H1 (cell line): Measurements from ENCODE around the gene KRTAP26-1. TPM values are rescaled to one million over a fixed set of nuclear protein-coding genes. Genes with fewer than 3 reads are reported as not detected.

Experiments used
- CTCF ChIA-PET: fragments of 300-600 bp; sonication (Branson Sonifier 250); formaldehyde crosslinking; loops from one replicate; lab custom pipeline; 2021; ENCODE audit not compliant: partially characterized antibody; lab: Charles Lee
- POLR2A ChIA-PET: fragments of 300-600 bp; sonication (Branson Sonifier 250); formaldehyde crosslinking; loops from one replicate; lab custom pipeline; 2021; ENCODE audit warnings: inconsistent platforms; ENCODE audit not compliant: partially characterized antibody; lab: Charles Lee
- DNase-seq, 2 experiments: peaks; one replicate each; pipeline versions ENCODE4 v3.0.0 to v3.0.0-alpha.2; 2010 to 2022; ENCODE audit warnings: low spot score in 2 of 2, low read depth in 1 of 2, mixed read lengths in 1 of 2
- FAIRE-seq: peaks from 2 replicates; lab custom pipeline; 2011; peaks lifted over from hg19 to GRCh38; lab: Jason Lieb, UNC
- H2AFZ ChIP-seq: 2 replicates; pipeline ENCODE4 v1.8.1; 2012; ENCODE audit warnings: low read length, inconsistent platforms
- H2AK5ac ChIP-seq: 2 replicates; pipeline ENCODE4 v1.6.1; 2013; ENCODE audit warnings: low read depth, low read length
- H2BK120ac ChIP-seq: replicated peaks from 2 replicates; pipeline ENCODE3; 2013; ENCODE audit warnings: low read depth, low read length, inconsistent platforms
- H2BK12ac ChIP-seq: 2 replicates; pipeline ENCODE4 v1.6.1; 2013; ENCODE audit warnings: low read depth, low read length
- H2BK15ac ChIP-seq: 2 replicates; pipeline ENCODE4 v1.6.1; 2013; ENCODE audit warnings: low read length
- H2BK20ac ChIP-seq: 2 replicates; pipeline ENCODE4 v1.6.1; 2013; ENCODE audit warnings: low read length
- H2BK5ac ChIP-seq: 2 replicates; pipeline ENCODE4 v1.6.1; 2013; ENCODE audit warnings: low read depth, low read length
- H3K14ac ChIP-seq: 2 replicates; pipeline ENCODE4 v1.6.1; 2013; ENCODE audit warnings: inconsistent platforms; ENCODE audit not compliant: insufficient read length
- H3K18ac ChIP-seq: 2 replicates; pipeline ENCODE4 v1.6.1; 2013; ENCODE audit warnings: low read length; ENCODE audit errors: extremely low read depth
- H3K23ac ChIP-seq: 2 replicates; pipeline ENCODE4 v1.6.1; 2013; ENCODE audit warnings: inconsistent platforms; ENCODE audit not compliant: insufficient read length
- H3K23me2 ChIP-seq: 2 replicates; pipeline ENCODE4 v1.6.1; 2013; ENCODE audit warnings: low read depth, low read length
- H3K27ac ChIP-seq: 2 replicates; pipeline ENCODE4 v1.6.1; 2011; ENCODE audit warnings: low read depth, low read length, inconsistent platforms
- H3K27me3 ChIP-seq, 4 experiments: replicated peaks in 1 of 4; 1 replicate in 1 of 4; 2 replicates in 3 of 4; pipeline versions ENCODE4 v1.6.1 to v1.8.1; 2011 to 2013; ENCODE audit warnings: low read length in 3 of 4, mild to moderate bottlenecking in 3 of 4, inconsistent platforms in 2 of 4, mixed read lengths in 2 of 4, moderate library complexity in 1 of 4; ENCODE audit not compliant: control insufficient read depth in 3 of 4, insufficient read depth in 3 of 4; ENCODE audit errors: extremely low read depth in 1 of 4
- H3K36me3 ChIP-seq, 4 experiments: 2 replicates each; pipeline versions ENCODE4 v1.6.1 to v1.8.1; 2011 to 2013; ENCODE audit warnings: mild to moderate bottlenecking in 4 of 4, low read length in 3 of 4, moderate library complexity in 2 of 4, control low read depth in 1 of 4, inconsistent platforms in 1 of 4; ENCODE audit not compliant: insufficient read depth in 4 of 4, control insufficient read depth in 2 of 4
- H3K4ac ChIP-seq: replicated peaks from 2 replicates; pipeline ENCODE3; 2013; ENCODE audit warnings: low read length, low read depth, mixed read lengths, inconsistent platforms; ENCODE audit not compliant: insufficient read length
- H3K4me1 ChIP-seq, 4 experiments: replicated peaks in 1 of 4; 1 replicate in 1 of 4; 2 replicates in 3 of 4; pipeline versions ENCODE4 v1.6.1 to v1.8.1; 2011 to 2013; ENCODE audit warnings: low read length in 3 of 4, inconsistent platforms in 2 of 4, mixed read lengths in 1 of 4; ENCODE audit not compliant: insufficient read depth in 4 of 4, control insufficient read depth in 3 of 4
- H3K4me2 ChIP-seq, 2 experiments: 2 replicates each; pipeline versions ENCODE4 v1.6.1 to v1.8.1; 2011 to 2013; ENCODE audit warnings: low read depth in 2 of 2, low read length in 2 of 2, control low read depth in 1 of 2, inconsistent platforms in 1 of 2, mild to moderate bottlenecking in 1 of 2; ENCODE audit not compliant: insufficient read depth in 1 of 2
- H3K4me3 ChIP-seq, 4 experiments: fragments of 200-600, 300-600 bp in 1 of 4; sonication (generic), shearing (Covaris generic), sonication (Bioruptor Twin) in 1 of 4; 2 replicates each; pipeline versions ENCODE4 v1.5.1 to v1.8.1; 2011 to 2016; ENCODE audit warnings: low read length in 4 of 4, low read depth in 3 of 4, control low read depth in 2 of 4, inconsistent platforms in 2 of 4, mild to moderate bottlenecking in 2 of 4, mixed read lengths in 1 of 4, moderate library complexity in 1 of 4; ENCODE audit not compliant: insufficient read depth in 2 of 4; ENCODE audit errors: extremely low read depth in 1 of 4
- H3K56ac ChIP-seq: replicated peaks from 2 replicates; pipeline ENCODE3; 2013; ENCODE audit warnings: low read depth, mild to moderate bottlenecking, mixed read lengths, low read length, inconsistent platforms; ENCODE audit not compliant: insufficient read length
- H3K79me1 ChIP-seq: 2 replicates; pipeline ENCODE4 v1.6.1; 2013; ENCODE audit warnings: low read depth, low read length, control low read depth
- H3K79me2 ChIP-seq, 2 experiments: 2 replicates each; pipeline versions ENCODE4 v1.6.1 to v1.8.1; 2012 to 2013; ENCODE audit warnings: low read length in 2 of 2, mild to moderate bottlenecking in 2 of 2, inconsistent platforms in 1 of 2; ENCODE audit not compliant: insufficient read depth in 2 of 2, control insufficient read depth in 1 of 2
- H3K9ac ChIP-seq, 4 experiments: replicated peaks in 1 of 4; 1 replicate in 1 of 4; 2 replicates in 3 of 4; pipeline versions ENCODE4 v1.6.1 to v1.8.1; 2011 to 2013; ENCODE audit warnings: low read depth in 3 of 4, low read length in 3 of 4, control low read depth in 2 of 4, mild to moderate bottlenecking in 2 of 4, moderate library complexity in 2 of 4, inconsistent platforms in 1 of 4; ENCODE audit errors: extremely low read depth in 1 of 4
- H3K9me3 ChIP-seq, 2 experiments: 2 replicates each; pipeline versions ENCODE4 v1.6.1 to v1.8.1; 2012 to 2013; ENCODE audit warnings: mild to moderate bottlenecking in 2 of 2, moderate library complexity in 2 of 2, control low read depth in 1 of 2, inconsistent platforms in 1 of 2, low read depth in 1 of 2, low read length in 1 of 2, mixed read lengths in 1 of 2; ENCODE audit not compliant: insufficient read depth in 2 of 2
- H4K20me1 ChIP-seq, 2 experiments: replicated peaks in 1 of 2; 2 replicates each; pipeline versions ENCODE3 to v1.8.1; 2011 to 2013; ENCODE audit warnings: inconsistent platforms in 2 of 2, low read length in 2 of 2, mild to moderate bottlenecking in 1 of 2; ENCODE audit not compliant: insufficient read depth in 2 of 2, control insufficient read depth in 1 of 2
- H4K5ac ChIP-seq: 2 replicates; pipeline ENCODE4 v1.6.1; 2013; ENCODE audit warnings: low read length, low read depth, mixed read lengths, inconsistent platforms; ENCODE audit not compliant: insufficient read length
- H4K8ac ChIP-seq: 2 replicates; pipeline ENCODE4 v1.8.0; 2013; ENCODE audit warnings: mild to moderate bottlenecking, moderate library complexity, low read length, inconsistent platforms; ENCODE audit not compliant: insufficient read depth; ENCODE audit errors: extremely low read depth
- H4K91ac ChIP-seq: replicated peaks from 2 replicates; pipeline ENCODE3; 2013; ENCODE audit warnings: low read length, mixed read lengths, inconsistent platforms; ENCODE audit not compliant: insufficient read length
- BACH1 ChIP-seq: IDR thresholded peaks from 2 replicates; pipeline ENCODE4 v1.6.1; 2012; ENCODE audit warnings: low read length, improper control_type of control experiment
- GABPA ChIP-seq: IDR thresholded peaks from 2 replicates; pipeline ENCODE4 v1.6.1; 2011; ENCODE audit warnings: mild to moderate bottlenecking, low read length, moderate library complexity, borderline replicate concordance; ENCODE audit not compliant: insufficient read depth
- HDAC2 ChIP-seq, 2 experiments: fragments of 300-600 bp in 1 of 2; sonication (generic) in 1 of 2; IDR thresholded peaks; 2 replicates each; pipeline ENCODE4 v1.6.1; 2011 to 2012; ENCODE audit warnings: low read depth in 2 of 2, low read length in 2 of 2, mild to moderate bottlenecking in 2 of 2, moderate library complexity in 2 of 2, borderline replicate concordance in 1 of 2, inconsistent platforms in 1 of 2
- JUN ChIP-seq: IDR thresholded peaks from 2 replicates; pipeline ENCODE4 v1.6.1; 2011; ENCODE audit warnings: low read depth, mild to moderate bottlenecking, improper control_type of control experiment, low read length
- KDM4A ChIP-seq: IDR thresholded peaks from one replicate; pipeline ENCODE4 v1.7.1; 2012; ENCODE audit warnings: low read depth, mild to moderate bottlenecking, moderate library complexity, low read length, inconsistent platforms; ENCODE audit not compliant: severe bottlenecking
- SIRT6 ChIP-seq: IDR thresholded peaks from one replicate; pipeline ENCODE4 v1.7.1; 2012; ENCODE audit warnings: low read length, inconsistent platforms
- SIX5 ChIP-seq: IDR thresholded peaks from 2 replicates; pipeline ENCODE4 v1.6.1; 2011; ENCODE audit warnings: mild to moderate bottlenecking, low read depth, low read length
- SP1 ChIP-seq: IDR thresholded peaks from 2 replicates; pipeline ENCODE4 v1.6.1; 2011; ENCODE audit warnings: low read depth, low read length
- WGBS, 2 experiments: shearing (Covaris generic) in 1 of 2; methylation state at CpG; one replicate each; pipeline versions ENCODE4 v1.1.6 to v1.1.7; 2013 to 2015; ENCODE audit warnings: low lambda C conversion rate in 2 of 2, mixed read lengths in 2 of 2, inconsistent platforms in 1 of 2, low coverage in 1 of 2, missing lambda C conversion rate in 1 of 2; ENCODE audit not compliant: insufficient replicate concordance in 2 of 2, insufficient coverage in 1 of 2, insufficient read length in 1 of 2; ENCODE audit errors: extremely low coverage in 1 of 2, missing lambda C conversion rate in 1 of 2; 5-methylcytosine and 5-hydroxymethylcytosine counted together
- polyA plus RNA-seq, 7 experiments: library from polyadenylated mRNA; depleted of rRNA in 3 of 7; stranded (reverse) in 5 of 7; unstranded in 2 of 7; fragments of >200 nt in 5 of 7; fragments of 200-250 nt in 2 of 7; gene quantifications; 1 replicate in 5 of 7; 2 replicates in 1 of 7; 4 replicates in 1 of 7; pipeline versions ENCODE4 v1.2.1 to v1.2.3, GENCODE V29; 2011 to 2013; ENCODE audit warnings: missing spikeins in 2 of 7, mixed read lengths in 2 of 7
- total RNA-seq: library from RNA; stranded (reverse); fragmentation: NEBNext Ultra II Directional; extraction: Animal tissue kit (Norgen Biotek cat#: 25700); gene quantifications from 2 replicates; pipeline ENCODE4 v1.2.1, GENCODE V29; 2021

KRTAP26-1 gene
- total and polyA plus RNA-seq, 2 of the 8 experiments (the other 6 are each of a cell fraction or from before 2014, with no cell fraction given), result not detected

GRCh38 chr21:30338717-30339116 is 18.6 kb upstream of the KRTAP26-1 start:
- no peak overlapping the region for H3K4me3 ChIP-seq
- TF ChIP-seq BACH1 (no peak), JUN (no peak), SP1 (no peak), GABPA (no peak), SIX5 (no peak), HDAC2 (IDR thresholded peaks at IDR 0.05; ENCODE audit: borderline replicate concordance in 1 of 2, low read depth in 2 of 2, low read length in 2 of 2) (no peak), KDM4A (no peak), SIRT6 (no peak)
- POLR2A ChIA-PET, result no interaction called here

More at GRCh38 chr21:30338717-30339116, 18.6 kb upstream of the KRTAP26-1 start:
- no peak overlapping the region for H3K14ac ChIP-seq
- H3K4me2 ChIP-seq, result no peak overlapping the region
- no peak overlapping the region for H4K8ac ChIP-seq
- H2BK15ac ChIP-seq, result no peak overlapping the region
- H3K9ac ChIP-seq, result no peak overlapping the region
- H4K20me1 ChIP-seq, result no peaks in the 10 kb centered on the region
- H3K4me1 ChIP-seq, result no peaks in the 10 kb centered on the region
- no peak overlapping the region for H3K4ac ChIP-seq
- FAIRE-seq (no peak), DNase-seq (no peak)
- CTCF ChIA-PET, result interaction anchor here (1.2 to 3.7 kb wide), 5 partner anchors 10 to 143 kb away, joined by 3 to 18 read pairs (median 7); no protein-coding TSS in a partner anchor
- no peak overlapping the region for H2BK5ac ChIP-seq
- H3K79me1 ChIP-seq, result no peaks in the 10 kb centered on the region
- no peak overlapping the region for H4K91ac ChIP-seq
- no peak overlapping the region for H3K56ac ChIP-seq
- no peaks in the 10 kb centered on the region for H3K9me3 ChIP-seq
- no peaks in the 10 kb centered on the region for H3K36me3 ChIP-seq
- H3K79me2 ChIP-seq, result no peaks in the 10 kb centered on the region
- no peak overlapping the region for H3K27ac ChIP-seq
- H2BK120ac ChIP-seq, result no peak overlapping the region
- H3K23ac ChIP-seq, result no peak overlapping the region
- no peak overlapping the region for H2AK5ac ChIP-seq
- H3K27me3 ChIP-seq, result no peaks in the 10 kb centered on the region
- no peak overlapping the region for H2AFZ ChIP-seq
- WGBS, 2 experiments, result 89% methylated on average over 4 of the region's 4 CpGs; no CpG with 5 or more reads in 1 of the 2 experiments
- no peak overlapping the region for H2BK20ac ChIP-seq
- no peak overlapping the region for H3K18ac ChIP-seq
- no peak overlapping the region for H2BK12ac ChIP-seq
- no peak overlapping the region for H4K5ac ChIP-seq
- no peaks in the 10 kb centered on the region for H3K23me2 ChIP-seq
